Activated CD4-positive, alpha-beta T cell treated with anti-CD3 and anti-CD28 coated beads, Interleukin-2, amount 50 U/mL, for 4 hours (primary cell): ENCODE measurements around the gene TRAM2.

Source experiments
- DNase-seq, 2 experiments: peaks; one replicate each; pipeline ENCODE4 v3.0.0-alpha.2; 2020

TRAM2 gene

GRCh38 chr6:52564856-52565255 is 12.0 kb downstream of the TRAM2 start:
- no peak for DNase-seq

GRCh38 chr6:52562911-52563310 is 13.9 kb downstream of the TRAM2 start:
- no peak for DNase-seq

GRCh38 chr6:52560462-52560861 is 16.4 kb downstream of the TRAM2 start:
- no peak for DNase-seq

DNA sequence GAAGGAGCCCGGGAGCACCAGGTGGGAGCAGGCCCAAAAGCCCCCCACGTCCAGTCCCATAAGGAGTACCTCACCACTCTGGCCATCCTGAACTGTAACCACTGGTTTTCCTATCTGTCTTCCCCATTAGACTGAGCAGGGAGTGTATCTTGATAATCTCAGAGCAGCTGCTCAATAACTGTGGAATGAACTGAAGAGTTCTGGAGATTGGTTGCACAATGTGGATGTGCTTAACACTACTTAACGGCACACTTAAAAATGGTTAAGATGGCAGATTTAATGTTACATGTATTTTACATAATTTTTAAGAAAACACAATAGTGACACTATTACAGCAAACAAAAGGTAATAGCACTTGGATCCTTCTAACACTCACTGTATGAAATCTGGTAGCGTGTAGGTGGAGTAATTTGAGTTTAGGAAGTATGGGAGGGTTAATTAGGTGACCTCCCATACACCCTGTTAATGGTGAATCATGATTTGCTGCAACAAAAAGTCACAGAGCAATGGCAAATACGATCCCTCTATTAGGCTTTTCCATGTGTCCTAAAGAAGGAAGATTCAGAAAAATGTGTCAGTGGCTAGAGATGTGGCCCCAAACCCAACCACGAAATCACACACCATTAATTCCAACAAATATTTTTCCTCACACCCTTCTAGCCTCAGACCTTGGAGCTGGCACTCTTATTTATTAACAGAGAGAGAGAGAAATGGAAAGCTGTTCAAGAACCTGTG is 18.4 kb downstream of the TRAM2 start:
- no peak for DNase-seq

- DNase-seq, result no peak
Observed at GRCh38 chr6:52557389-52558265, 19.2 kb downstream of the TRAM2 start.

DNA sequence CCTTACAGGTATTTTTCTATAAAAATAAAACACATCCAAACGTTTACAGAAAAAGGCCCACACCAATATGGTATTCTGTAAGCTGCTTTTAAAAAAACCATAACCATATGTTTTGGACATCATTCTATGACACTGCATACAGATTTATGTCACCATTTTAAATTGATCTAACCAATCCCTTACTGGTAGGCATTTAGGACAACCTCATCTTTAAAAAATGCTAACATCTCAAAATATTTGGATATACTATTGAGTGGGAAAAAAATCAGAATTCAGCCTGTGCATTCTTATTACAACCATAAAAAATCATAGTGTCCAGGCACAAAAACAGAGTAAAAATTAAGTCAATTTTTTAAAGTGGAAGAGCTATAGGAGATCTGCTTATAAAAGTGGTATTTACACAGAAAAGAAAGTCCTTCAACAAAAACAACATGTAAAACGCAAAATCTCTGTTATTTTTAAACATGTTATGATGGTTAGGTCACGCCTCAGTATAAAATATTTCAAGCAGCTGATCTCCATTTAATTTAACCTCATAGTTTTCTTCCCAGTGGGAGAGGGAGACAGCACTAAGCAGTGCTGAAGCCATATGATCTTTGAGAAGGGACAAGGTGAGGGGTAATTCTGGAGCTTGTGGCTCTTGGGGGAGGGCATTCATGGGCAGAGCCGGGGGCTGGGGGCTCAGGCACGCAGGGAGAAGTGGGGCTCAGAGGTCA is 21.2 kb downstream of the TRAM2 start:
- DNase-seq, result no peak

- DNase-seq, result no peak
Observed at GRCh38 chr6:52554684-52555280, 22.1 kb downstream of the TRAM2 start.

DNA sequence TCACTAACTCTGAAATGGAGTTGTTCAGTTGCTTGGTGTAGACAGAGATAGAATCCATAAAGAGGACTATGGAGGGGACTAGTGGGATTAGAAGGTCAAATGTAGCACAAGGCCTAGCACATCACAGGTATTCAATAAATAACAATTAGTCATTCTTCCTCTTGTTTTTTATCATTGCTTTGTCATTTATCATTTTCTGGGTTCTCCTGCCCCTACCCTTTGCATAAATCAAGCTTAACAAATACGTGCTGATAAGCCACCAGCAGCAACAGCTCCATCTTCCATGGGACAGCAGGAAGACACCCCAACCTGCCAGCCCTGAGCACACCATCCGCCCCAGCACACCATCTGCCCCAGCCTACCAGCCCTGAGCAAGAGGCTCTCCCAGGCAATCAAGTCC is 23.1 kb downstream of the TRAM2 start:
- no peak for DNase-seq

- DNase-seq, result no peak
Observed at GRCh38 chr6:52553158-52553557, 23.7 kb downstream of the TRAM2 start.

- no peak for DNase-seq
Observed at GRCh38 chr6:52552278-52552643, 24.6 kb downstream of the TRAM2 start.

DNA sequence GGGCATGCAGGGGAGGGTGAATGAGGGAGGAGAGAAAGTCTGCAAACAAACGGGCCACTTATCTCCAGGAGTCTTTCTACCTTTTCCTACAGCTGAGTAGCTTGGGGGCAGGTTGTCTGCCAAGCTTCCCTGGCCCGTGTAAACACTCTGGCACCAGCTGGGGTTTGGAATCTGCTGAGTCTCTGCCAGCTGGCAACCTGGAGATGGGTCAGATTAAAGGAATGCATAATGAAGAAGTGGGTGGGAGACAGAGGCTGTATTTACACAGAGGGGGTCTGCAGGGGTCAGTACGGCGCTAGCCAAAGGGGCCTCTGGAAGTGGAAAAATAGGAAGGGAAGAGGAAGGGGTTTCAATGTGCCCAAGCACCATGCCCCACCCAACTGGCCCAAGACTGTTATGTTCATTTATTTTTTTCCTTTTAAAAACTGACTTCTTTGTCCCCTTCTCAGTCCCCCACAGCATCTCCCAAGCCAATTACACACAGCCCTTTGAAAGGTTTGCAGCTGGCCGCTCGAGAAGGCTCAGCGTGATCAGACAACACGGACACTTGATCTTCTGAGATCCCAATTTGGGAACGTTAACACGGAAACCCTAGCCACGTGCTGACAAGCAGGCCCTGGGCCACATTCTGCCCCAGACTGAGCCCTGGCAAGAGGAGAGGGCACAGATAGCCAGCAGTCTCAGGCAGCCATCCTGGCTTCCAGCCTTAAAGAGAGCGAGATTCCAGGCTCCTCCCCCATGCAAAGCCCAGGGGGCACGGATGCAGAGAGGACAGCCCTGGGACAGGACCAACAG is 25.2 kb downstream of the TRAM2 start:
- DNase-seq, result no peak

DNA sequence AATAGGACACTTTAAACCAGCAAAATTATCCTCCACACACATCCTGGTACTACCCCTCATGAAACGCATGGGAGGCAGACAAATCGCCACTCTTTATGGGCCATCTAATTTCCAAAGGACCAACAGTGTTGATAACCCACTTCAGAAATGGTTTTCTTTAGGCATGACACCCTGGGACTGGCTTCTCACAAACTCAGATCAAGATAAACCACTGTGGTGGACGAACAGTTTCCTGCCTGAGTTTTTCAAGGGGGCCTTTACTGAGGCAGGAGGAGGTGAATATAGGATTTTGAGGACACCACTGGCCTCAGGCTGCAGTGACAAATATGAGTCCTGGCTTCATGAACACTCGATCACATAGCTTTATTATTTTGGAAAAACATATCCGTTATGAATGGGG is 26.0 kb downstream of the TRAM2 start:
- DNase-seq, result no peak

DNA sequence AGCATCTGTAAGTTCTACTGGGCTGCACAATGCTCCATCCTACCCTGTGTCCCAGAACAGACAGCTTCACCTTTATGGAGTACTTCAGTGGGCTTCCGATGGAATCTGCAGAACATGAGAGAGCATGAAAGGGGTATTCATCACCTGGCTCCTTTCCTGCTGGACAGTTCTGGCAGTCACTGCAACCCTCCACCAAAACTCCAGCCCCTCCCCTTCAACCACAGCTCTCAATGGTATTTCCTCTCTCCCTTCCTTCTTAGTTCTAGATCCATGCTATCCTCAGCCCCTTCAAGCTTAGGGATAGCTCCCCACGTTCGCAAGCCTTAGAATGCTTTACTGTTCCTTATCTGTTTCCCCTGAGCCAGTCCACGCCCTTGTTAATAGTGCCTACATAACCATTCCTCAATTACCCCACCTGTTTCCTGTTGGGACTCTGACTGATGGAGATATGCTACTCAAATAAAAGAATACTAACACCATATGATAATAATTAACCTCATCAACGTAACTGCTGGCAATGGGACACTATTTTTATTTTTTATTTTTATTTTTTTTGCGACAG is 26.8 kb downstream of the TRAM2 start:
- no peak for DNase-seq

DNA sequence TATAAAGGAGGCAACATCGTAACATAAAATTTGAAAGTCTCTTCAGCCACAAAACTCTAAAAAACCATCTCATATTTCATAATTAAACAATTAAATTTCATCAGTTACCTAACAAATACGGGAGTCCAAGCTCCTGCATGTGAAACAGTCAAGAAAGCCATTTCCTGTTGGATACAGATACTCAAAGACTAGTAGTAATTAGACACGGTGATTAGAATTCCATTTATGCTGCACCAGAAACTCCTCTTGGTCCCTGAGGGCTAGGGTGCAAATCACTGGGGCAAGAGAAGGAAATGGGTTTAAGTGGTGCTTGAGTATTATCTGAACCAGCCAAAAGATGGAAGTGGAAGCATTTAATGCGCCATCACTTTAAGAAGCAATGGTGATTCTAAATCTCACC is 27.4 kb downstream of the TRAM2 start:
- no peak for DNase-seq

- DNase-seq, result no peak
Observed at GRCh38 chr6:52548999-52549398, 27.9 kb downstream of the TRAM2 start.

GRCh38 chr6:52548353-52548713 is 28.5 kb downstream of the TRAM2 start:
- no peak for DNase-seq

DNA sequence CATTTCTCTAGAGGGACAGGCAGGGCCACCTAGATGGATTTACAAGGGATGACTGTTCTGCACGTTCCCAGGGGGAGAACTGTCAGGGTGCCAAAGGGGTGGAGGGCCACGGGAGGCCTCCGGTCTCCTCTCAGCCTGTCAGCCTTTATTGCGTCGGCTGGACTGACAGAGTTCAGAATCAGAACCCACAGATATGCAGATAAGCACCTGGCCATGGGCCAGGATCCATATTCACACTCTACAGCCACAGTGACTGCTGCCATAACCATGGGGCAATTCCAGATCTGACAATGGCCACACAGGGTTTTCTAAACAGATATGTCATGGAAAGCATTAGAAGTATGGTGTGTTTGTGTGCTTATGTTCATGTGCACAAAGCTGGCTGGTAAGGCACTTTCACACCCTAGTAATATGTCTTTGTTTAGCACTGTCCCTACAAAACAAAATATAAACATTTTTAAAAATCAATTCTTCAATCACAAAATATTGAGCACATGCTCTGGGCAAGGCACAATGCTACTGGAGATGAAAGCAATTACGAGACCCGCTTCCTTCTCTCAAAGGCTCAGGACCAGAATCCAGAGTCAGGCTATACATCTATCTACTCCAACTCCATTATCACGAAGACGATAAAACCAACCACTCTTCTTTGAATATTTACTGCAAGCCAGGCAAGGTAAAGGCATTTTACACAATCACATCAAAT is 29.1 kb downstream of the TRAM2 start:
- no peak for DNase-seq

- DNase-seq, result no peak
Observed at GRCh38 chr6:52546678-52547077, 30.2 kb downstream of the TRAM2 start.

- no peak for DNase-seq
Observed at GRCh38 chr6:52546192-52546591, 30.7 kb downstream of the TRAM2 start.

- DNase-seq, result no peak
Observed at GRCh38 chr6:52545406-52546119, 31.3 kb downstream of the TRAM2 start.
